Measurements from ENCODE around the gene IDUA.
"Not testable (repeated sequence)": the region's sequence is repeated elsewhere in the genome, so short reads cannot be mapped to it uniquely, and the experiment has no call there.

IDUA gene

GRCh38 chr4:986879-987623 lies at the start of gene IDUA:
Gene IDUA (plus strand): TSS chr4:987044. CDS start chr4:987085, 41 bp downstream.
- DNase-seq: peak; percentile 81

GRCh38 chr4:939508-939907 lies 47.3 kb upstream of the IDUA start:
- DNase-seq: not testable (repeated sequence)

GRCh38 chr4:945274-946102 lies 41.4 kb upstream of the IDUA start:
- DNase-seq: no peak

- DNase-seq: no peak
Measured at GRCh38 chr4:946103-946450, 40.8 kb upstream of the IDUA start.

GRCh38 chr4:946517-947471 lies 40.0 kb upstream of the IDUA start:
- no peak for DNase-seq

GRCh38 chr4:947491-947971 lies 39.3 kb upstream of the IDUA start:
- DNase-seq: no peak

GRCh38 chr4:948101-948935 lies 38.5 kb upstream of the IDUA start:
- no peak for DNase-seq

- DNase-seq: no peak
Measured at GRCh38 chr4:948936-949300, 37.9 kb upstream of the IDUA start.

GRCh38 chr4:949656-950055 lies 37.2 kb upstream of the IDUA start:
- no peak for DNase-seq

GRCh38 chr4:950136-951020 lies 36.5 kb upstream of the IDUA start:
- no peak for DNase-seq

- DNase-seq: no peak
Measured at GRCh38 chr4:951186-951585, 35.7 kb upstream of the IDUA start.

GRCh38 chr4:951594-952468 lies 35.0 kb upstream of the IDUA start:
- DNase-seq: no peak

- DNase-seq: no peak
Measured at GRCh38 chr4:952881-953573, 33.8 kb upstream of the IDUA start.

- DNase-seq: no peak
Measured at GRCh38 chr4:953574-953915, 33.3 kb upstream of the IDUA start.

GRCh38 chr4:954211-955020 lies 32.4 kb upstream of the IDUA start:
- DNase-seq: no peak

GRCh38 chr4:955161-955921 lies 31.5 kb upstream of the IDUA start:
- DNase-seq: no peak

- no peak for DNase-seq
Measured at GRCh38 chr4:955931-956381, 30.9 kb upstream of the IDUA start.
